ENCODE results near the gene IL21.
"Not testable (repeated sequence)": the region's sequence is repeated elsewhere in the genome, so short reads cannot be mapped to it uniquely, and the experiment has no call there.

The IL21 gene

GRCh38 chr4:122621016-122621507 is at the start of gene IL21:
Gene IL21 (minus strand): TSS chr4:122621066. CDS start chr4:122621011, 55 bp downstream.
- peak; percentile 76 for DNase-seq

- no peak for DNase-seq
These were observed 49.3 kb upstream of the IL21 start for GRCh38 chr4:122669911-122670738.

- DNase-seq = no peak
These were observed 47.4 kb upstream of the IL21 start for GRCh38 chr4:122668241-122668640.

- peak; percentile 63 for DNase-seq
These were observed 45.8 kb upstream of the IL21 start for GRCh38 chr4:122666527-122667245.

GRCh38 chr4:122665161-122665929 is 44.5 kb upstream of the IL21 start:
- DNase-seq = no peak

GRCh38 chr4:122663814-122664610 is 43.1 kb upstream of the IL21 start:
- no peak for DNase-seq

GRCh38 chr4:122663291-122663690 is 42.4 kb upstream of the IL21 start:
- DNase-seq = no peak

- no peak for DNase-seq
These were observed 41.8 kb upstream of the IL21 start for GRCh38 chr4:122662701-122663100.

- DNase-seq = no peak
These were observed 40.6 kb upstream of the IL21 start for GRCh38 chr4:122661176-122662160.

- peak; percentile 83 for DNase-seq
These were observed 38.0 kb upstream of the IL21 start for GRCh38 chr4:122658818-122659295.

- DNase-seq = no peak
These were observed 37.5 kb upstream of the IL21 start for GRCh38 chr4:122658377-122658776.

- DNase-seq = peak; percentile 72
These were observed 36.7 kb upstream of the IL21 start for GRCh38 chr4:122657553-122657952.

- not testable (repeated sequence) for DNase-seq
These were observed 35.7 kb upstream of the IL21 start for GRCh38 chr4:122656583-122656982.

- peak; percentile 82 for DNase-seq
These were observed 31.5 kb upstream of the IL21 start for GRCh38 chr4:122652379-122652778.

- no peak for DNase-seq
These were observed 29.3 kb upstream of the IL21 start for GRCh38 chr4:122650148-122650547.

- DNase-seq = no peak
These were observed 26.8 kb upstream of the IL21 start for GRCh38 chr4:122647656-122648055.

GRCh38 chr4:122643257-122643656 is 22.4 kb upstream of the IL21 start:
- DNase-seq = no peak

GRCh38 chr4:122639181-122639580 is 18.3 kb upstream of the IL21 start:
- DNase-seq = peak; percentile 59

GRCh38 chr4:122636697-122637096 is 15.8 kb upstream of the IL21 start:
- DNase-seq = peak; percentile 35

GRCh38 chr4:122635205-122635604 is 14.3 kb upstream of the IL21 start:
- DNase-seq = peak; percentile 75

- peak; percentile 51 for DNase-seq
These were observed 12.3 kb upstream of the IL21 start for GRCh38 chr4:122633211-122633610.
